GM19438 (cell line): ENCODE data around the gene GADD45GIP1.
"Not testable (repeated sequence)": the region's sequence is repeated elsewhere in the genome, so short reads cannot be mapped to it uniquely, and the experiment has no call there.

Source experiments
- ATAC-seq: cut with Tn5 transposase; IDR thresholded peaks from one replicate; pipeline ENCODE4 v1.9.1; 2021; ENCODE audit warnings: low read depth; ENCODE audit not compliant: unreplicated experiment

The GADD45GIP1 gene

GRCh38 chr19:12944104-12944674, 12.8 kb downstream of the GADD45GIP1 start:
- no peak for ATAC-seq

GRCh38 chr19:12943437-12944044, 13.5 kb downstream of the GADD45GIP1 start:
- no peak for ATAC-seq

- ATAC-seq = no peak
Observed at GRCh38 chr19:12940897-12941296, 16.1 kb downstream of the GADD45GIP1 start.

- ATAC-seq = no peak
Observed at GRCh38 chr19:12939975-12940423, 17.0 kb downstream of the GADD45GIP1 start.

GRCh38 chr19:12938779-12939601, 18.0 kb downstream of the GADD45GIP1 start:
- no peak for ATAC-seq

- peak; percentile 84 for ATAC-seq
Observed at GRCh38 chr19:12937927-12938778, 18.9 kb downstream of the GADD45GIP1 start, which contains the start of gene CALR. Gene CALR, plus strand, starts transcription at chr19:12938609. Its CDS starts 71 bp downstream, at chr19:12938680.

- no peak for ATAC-seq
Observed at GRCh38 chr19:12937093-12937926, 19.7 kb downstream of the GADD45GIP1 start.

- ATAC-seq = no peak
Observed at GRCh38 chr19:12936582-12936981, 20.4 kb downstream of the GADD45GIP1 start.

GRCh38 chr19:12935071-12935470, 22.0 kb downstream of the GADD45GIP1 start:
- no peak for ATAC-seq

GRCh38 chr19:12933287-12934072, 23.5 kb downstream of the GADD45GIP1 start, which contains the start of gene FARSA:
Gene FARSA, minus strand, starts transcription at chr19:12933711. Its CDS starts 15 bp downstream, at chr19:12933696.
- ATAC-seq = no peak

GRCh38 chr19:12932392-12933286, 24.4 kb downstream of the GADD45GIP1 start:
- no peak for ATAC-seq

GRCh38 chr19:12930002-12930645, 26.9 kb downstream of the GADD45GIP1 start:
- no peak for ATAC-seq

- ATAC-seq = no peak
Observed at GRCh38 chr19:12924621-12925310, 32.3 kb downstream of the GADD45GIP1 start.

GRCh38 chr19:12922959-12923358, 34.1 kb downstream of the GADD45GIP1 start:
- no peak for ATAC-seq

- ATAC-seq = no peak
Observed at GRCh38 chr19:12921047-12921446, 36.0 kb downstream of the GADD45GIP1 start.

- no peak for ATAC-seq
Observed at GRCh38 chr19:12918253-12918652, 38.8 kb downstream of the GADD45GIP1 start.

GRCh38 chr19:12915860-12916259, 41.2 kb downstream of the GADD45GIP1 start:
- ATAC-seq = not testable (repeated sequence)
